ENCODE data around the gene TRIM67.

The TRIM67 gene

DNA sequence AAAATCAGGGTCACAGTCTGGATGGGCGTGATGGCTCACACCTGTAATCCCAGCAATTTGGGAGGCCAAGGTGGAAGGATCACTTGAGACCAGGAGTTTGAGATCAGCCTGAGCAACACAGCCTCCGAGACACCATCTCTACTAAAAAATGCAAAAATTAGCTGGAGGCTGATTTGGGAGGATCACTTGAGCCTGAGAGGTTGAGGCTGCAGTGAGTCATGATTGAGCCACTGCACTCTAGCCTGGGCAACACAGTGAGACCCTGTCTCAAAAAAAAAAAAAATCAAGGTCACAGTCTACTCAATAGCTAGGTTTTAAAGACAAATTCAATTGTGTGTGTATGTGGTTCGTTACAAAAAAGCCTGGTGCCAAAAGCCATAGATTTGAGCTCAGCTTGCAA is 34.4 kb downstream of the TRIM67 start (continued):
- no peak for TF ChIP-seq TOX (CRISPR knock-in tag; IDR thresholded peaks at IDR 0.05; ENCODE audit: borderline replicate concordance)

DNA sequence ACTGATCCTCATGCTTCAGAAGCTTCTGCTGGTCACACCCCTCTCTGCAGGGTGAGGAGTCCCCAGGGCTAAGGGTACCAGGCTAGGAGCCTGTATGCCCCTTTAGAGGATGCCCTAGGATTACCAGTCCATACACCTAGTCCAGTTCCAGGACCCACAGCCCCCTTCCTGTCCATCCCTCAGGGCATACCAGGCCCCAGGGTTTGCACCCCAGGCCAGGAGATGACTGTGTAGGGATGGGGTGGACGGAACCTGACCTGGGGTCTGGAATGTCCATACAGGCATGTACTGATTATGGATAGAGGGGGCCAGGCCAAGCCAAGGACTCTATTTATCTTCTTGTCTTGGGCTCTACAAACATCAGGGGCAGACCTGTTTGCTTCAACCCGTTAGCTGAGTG is 34.9 kb downstream of the TRIM67 start:
- TF ChIP-seq ZNF565 (CRISPR knock-in tag; conservative IDR thresholded peaks at IDR 0.05; ENCODE audit: low read depth) (no peak), SNAI2 (CRISPR knock-in tag; IDR thresholded peaks at IDR 0.05) (no peak), ZNF70 (CRISPR knock-in tag; IDR thresholded peaks at IDR 0.05) (no peak), TOX (CRISPR knock-in tag; IDR thresholded peaks at IDR 0.05; ENCODE audit: borderline replicate concordance) (no peak), PPARA (CRISPR knock-in tag; IDR thresholded peaks at IDR 0.05; ENCODE audit: borderline replicate concordance) (no peak), ZNF8 (CRISPR knock-in tag; IDR thresholded peaks at IDR 0.05) (no peak), OSR1 (CRISPR knock-in tag; IDR thresholded peaks at IDR 0.05) (no peak), TCF4 (CRISPR knock-in tag; IDR thresholded peaks at IDR 0.05; ENCODE audit: borderline replicate concordance) (no peak), ESRRG (CRISPR knock-in tag; IDR thresholded peaks at IDR 0.05) (no peak), ZC3H10 (CRISPR knock-in tag; IDR thresholded peaks at IDR 0.05) (no peak), RARB (CRISPR knock-in tag; IDR thresholded peaks at IDR 0.05) (no peak)
- TF ChIP-seq, protein P1, sequence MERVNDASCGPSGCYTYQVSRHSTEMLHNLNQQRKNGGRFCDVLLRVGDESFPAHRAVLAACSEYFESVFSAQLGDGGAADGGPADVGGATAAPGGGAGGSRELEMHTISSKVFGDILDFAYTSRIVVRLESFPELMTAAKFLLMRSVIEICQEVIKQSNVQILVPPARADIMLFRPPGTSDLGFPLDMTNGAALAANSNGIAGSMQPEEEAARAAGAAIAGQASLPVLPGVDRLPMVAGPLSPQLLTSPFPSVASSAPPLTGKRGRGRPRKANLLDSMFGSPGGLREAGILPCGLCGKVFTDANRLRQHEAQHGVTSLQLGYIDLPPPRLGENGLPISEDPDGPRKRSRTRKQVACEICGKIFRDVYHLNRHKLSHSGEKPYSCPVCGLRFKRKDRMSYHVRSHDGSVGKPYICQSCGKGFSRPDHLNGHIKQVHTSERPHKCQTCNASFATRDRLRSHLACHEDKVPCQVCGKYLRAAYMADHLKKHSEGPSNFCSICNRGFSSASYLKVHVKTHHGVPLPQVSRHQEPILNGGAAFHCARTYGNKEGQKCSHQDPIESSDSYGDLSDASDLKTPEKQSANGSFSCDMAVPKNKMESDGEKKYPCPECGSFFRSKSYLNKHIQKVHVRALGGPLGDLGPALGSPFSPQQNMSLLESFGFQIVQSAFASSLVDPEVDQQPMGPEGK (CRISPR knock-in tag; IDR thresholded peaks at IDR 0.05; ENCODE audit: borderline replicate concordance), result no peak
- TF ChIP-seq, protein P2, sequence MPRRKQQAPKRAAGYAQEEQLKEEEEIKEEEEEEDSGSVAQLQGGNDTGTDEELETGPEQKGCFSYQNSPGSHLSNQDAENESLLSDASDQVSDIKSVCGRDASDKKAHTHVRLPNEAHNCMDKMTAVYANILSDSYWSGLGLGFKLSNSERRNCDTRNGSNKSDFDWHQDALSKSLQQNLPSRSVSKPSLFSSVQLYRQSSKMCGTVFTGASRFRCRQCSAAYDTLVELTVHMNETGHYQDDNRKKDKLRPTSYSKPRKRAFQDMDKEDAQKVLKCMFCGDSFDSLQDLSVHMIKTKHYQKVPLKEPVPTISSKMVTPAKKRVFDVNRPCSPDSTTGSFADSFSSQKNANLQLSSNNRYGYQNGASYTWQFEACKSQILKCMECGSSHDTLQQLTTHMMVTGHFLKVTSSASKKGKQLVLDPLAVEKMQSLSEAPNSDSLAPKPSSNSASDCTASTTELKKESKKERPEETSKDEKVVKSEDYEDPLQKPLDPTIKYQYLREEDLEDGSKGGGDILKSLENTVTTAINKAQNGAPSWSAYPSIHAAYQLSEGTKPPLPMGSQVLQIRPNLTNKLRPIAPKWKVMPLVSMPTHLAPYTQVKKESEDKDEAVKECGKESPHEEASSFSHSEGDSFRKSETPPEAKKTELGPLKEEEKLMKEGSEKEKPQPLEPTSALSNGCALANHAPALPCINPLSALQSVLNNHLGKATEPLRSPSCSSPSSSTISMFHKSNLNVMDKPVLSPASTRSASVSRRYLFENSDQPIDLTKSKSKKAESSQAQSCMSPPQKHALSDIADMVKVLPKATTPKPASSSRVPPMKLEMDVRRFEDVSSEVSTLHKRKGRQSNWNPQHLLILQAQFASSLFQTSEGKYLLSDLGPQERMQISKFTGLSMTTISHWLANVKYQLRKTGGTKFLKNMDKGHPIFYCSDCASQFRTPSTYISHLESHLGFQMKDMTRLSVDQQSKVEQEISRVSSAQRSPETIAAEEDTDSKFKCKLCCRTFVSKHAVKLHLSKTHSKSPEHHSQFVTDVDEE (CRISPR knock-in tag; IDR thresholded peaks at IDR 0.05), result no peak
- TF ChIP-seq, protein P3, sequence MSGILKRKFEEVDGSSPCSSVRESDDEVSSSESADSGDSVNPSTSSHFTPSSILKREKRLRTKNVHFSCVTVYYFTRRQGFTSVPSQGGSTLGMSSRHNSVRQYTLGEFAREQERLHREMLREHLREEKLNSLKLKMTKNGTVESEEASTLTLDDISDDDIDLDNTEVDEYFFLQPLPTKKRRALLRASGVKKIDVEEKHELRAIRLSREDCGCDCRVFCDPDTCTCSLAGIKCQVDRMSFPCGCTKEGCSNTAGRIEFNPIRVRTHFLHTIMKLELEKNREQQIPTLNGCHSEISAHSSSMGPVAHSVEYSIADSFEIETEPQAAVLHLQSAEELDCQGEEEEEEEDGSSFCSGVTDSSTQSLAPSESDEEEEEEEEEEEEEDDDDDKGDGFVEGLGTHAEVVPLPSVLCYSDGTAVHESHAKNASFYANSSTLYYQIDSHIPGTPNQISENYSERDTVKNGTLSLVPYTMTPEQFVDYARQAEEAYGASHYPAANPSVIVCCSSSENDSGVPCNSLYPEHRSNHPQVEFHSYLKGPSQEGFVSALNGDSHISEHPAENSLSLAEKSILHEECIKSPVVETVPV (CRISPR knock-in tag; IDR thresholded peaks at IDR 0.05), result no peak
- TF ChIP-seq, protein P4, sequence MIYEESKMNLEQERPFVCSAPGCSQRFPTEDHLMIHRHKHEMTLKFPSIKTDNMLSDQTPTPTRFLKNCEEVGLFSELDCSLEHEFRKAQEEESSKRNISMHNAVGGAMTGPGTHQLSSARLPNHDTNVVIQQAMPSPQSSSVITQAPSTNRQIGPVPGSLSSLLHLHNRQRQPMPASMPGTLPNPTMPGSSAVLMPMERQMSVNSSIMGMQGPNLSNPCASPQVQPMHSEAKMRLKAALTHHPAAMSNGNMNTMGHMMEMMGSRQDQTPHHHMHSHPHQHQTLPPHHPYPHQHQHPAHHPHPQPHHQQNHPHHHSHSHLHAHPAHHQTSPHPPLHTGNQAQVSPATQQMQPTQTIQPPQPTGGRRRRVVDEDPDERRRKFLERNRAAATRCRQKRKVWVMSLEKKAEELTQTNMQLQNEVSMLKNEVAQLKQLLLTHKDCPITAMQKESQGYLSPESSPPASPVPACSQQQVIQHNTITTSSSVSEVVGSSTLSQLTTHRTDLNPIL (CRISPR knock-in tag; IDR thresholded peaks at IDR 0.05; ENCODE audit: low read depth), result no peak
- no peak for ATAC-seq

DNA sequence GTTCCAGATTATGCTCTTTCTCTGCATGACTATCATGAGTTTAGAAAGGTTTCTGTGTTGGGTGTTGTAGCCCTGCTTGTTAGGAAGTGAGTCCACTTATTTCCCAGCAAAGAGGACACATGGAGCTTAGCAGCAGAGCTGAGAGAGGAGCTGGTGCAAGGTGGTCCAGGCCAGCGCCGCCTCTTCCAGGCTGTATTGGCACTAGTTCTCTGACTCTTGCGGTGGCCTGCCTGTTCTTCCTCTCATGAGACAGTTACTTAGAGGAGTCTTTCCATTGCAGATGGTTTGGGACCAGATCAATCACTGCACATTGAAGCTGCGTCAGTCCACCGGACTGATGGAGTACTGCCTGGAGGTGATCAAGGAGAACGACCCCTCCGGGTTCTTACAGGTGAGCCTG is 38.0 kb downstream of the TRIM67 start:
- TF ChIP-seq PPARA (CRISPR knock-in tag; IDR thresholded peaks at IDR 0.05; ENCODE audit: borderline replicate concordance) (no peak), SNAI2 (CRISPR knock-in tag; IDR thresholded peaks at IDR 0.05) (no peak), ZC3H10 (CRISPR knock-in tag; IDR thresholded peaks at IDR 0.05) (no peak), ZNF70 (CRISPR knock-in tag; IDR thresholded peaks at IDR 0.05) (no peak), OSR1 (CRISPR knock-in tag; IDR thresholded peaks at IDR 0.05) (no peak), GLIS3 (CRISPR knock-in tag; IDR thresholded peaks at IDR 0.05) (no peak), ZFP30 (CRISPR knock-in tag; IDR thresholded peaks at IDR 0.05) (no peak), ZNF565 (CRISPR knock-in tag; conservative IDR thresholded peaks at IDR 0.05; ENCODE audit: low read depth) (no peak), ARNTL (CRISPR knock-in tag; IDR thresholded peaks at IDR 0.05; ENCODE audit: borderline replicate concordance, low read depth) (no peak), CSDC2 (CRISPR knock-in tag; IDR thresholded peaks at IDR 0.05) (no peak), ZFP3 (CRISPR knock-in tag; IDR thresholded peaks at IDR 0.05) (no peak), BACH2 (CRISPR knock-in tag; IDR thresholded peaks at IDR 0.05; ENCODE audit: borderline replicate concordance) (no peak), ISL1 (CRISPR knock-in tag; IDR thresholded peaks at IDR 0.05) (no peak)
- TF ChIP-seq, protein P2 (CRISPR knock-in tag; IDR thresholded peaks at IDR 0.05), result no peak
- TF ChIP-seq, protein P1 (CRISPR knock-in tag; IDR thresholded peaks at IDR 0.05; ENCODE audit: borderline replicate concordance), result no peak
- TF ChIP-seq, protein P3 (CRISPR knock-in tag; IDR thresholded peaks at IDR 0.05), result no peak
- no peak for ATAC-seq

Data from SK-N-SH treated with all-trans-retinoic acid at 6 μM for 48 hours (cell line).